Stomach smooth muscle (tissue), 2 donors: ENCODE measurements around the gene TRIM45.
A peak's percentile ranks its signal among the peaks of the same experiment; 100 is the strongest.

Experiments
- H3K27ac ChIP-seq: one replicate; pipeline ENCODE4 v1.7.0; 2013; ENCODE audit warnings: mild to moderate bottlenecking, low read length, inconsistent platforms
- H3K27me3 ChIP-seq, 2 donors: one replicate each; pipeline ENCODE4 v1.7.0; 2013; ENCODE audit warnings: low read length in 2 of 2; ENCODE audit not compliant: insufficient read depth in 2 of 2, control insufficient read depth in 1 of 2
- H3K36me3 ChIP-seq, 2 donors: one replicate each; pipeline ENCODE4 v1.7.0; 2013; ENCODE audit warnings: low read length in 2 of 2; ENCODE audit not compliant: control insufficient read depth in 2 of 2, insufficient read depth in 2 of 2
- H3K4me1 ChIP-seq: one replicate; pipeline ENCODE4 v1.7.0; 2013; ENCODE audit warnings: low read length; ENCODE audit not compliant: control insufficient read depth, insufficient read depth
- H3K4me3 ChIP-seq, 2 donors: one replicate each; pipeline ENCODE4 v1.7.0; 2013; ENCODE audit warnings: low read length in 2 of 2
- H3K9ac ChIP-seq, 2 donors: one replicate each; pipeline ENCODE4 v1.7.0; 2013; ENCODE audit warnings: low read length in 2 of 2, mild to moderate bottlenecking in 1 of 2
- H3K9me3 ChIP-seq, 2 donors: one replicate each; pipeline ENCODE4 v1.7.0; 2013; ENCODE audit warnings: low read length in 2 of 2; ENCODE audit not compliant: control insufficient read depth in 2 of 2
- donor health status: healthy.
- donor health status: Pancreatic carcinoma.

Gene TRIM45

GRCh38 chr1:117101334-117101733, 20.2 kb downstream of the TRIM45 start:
- H3K27ac ChIP-seq, result no peak overlapping the region
- no peaks in the 10 kb centered on the region for H3K9me3 ChIP-seq
- no peak overlapping the region for H3K4me3 ChIP-seq
- H3K9ac ChIP-seq, result no peak overlapping the region
- no peaks in the 10 kb centered on the region for H3K27me3 ChIP-seq
- H3K36me3 ChIP-seq, result peaks cover 2% of the 10 kb centered on the region in 2 donors
- no peaks in the 10 kb centered on the region for H3K4me1 ChIP-seq

GRCh38 chr1:117098287-117098890, 23.2 kb downstream of the TRIM45 start:
- no peaks in the 10 kb centered on the region for H3K9me3 ChIP-seq
- H3K9ac ChIP-seq, result no peak overlapping the region
- no peaks in the 10 kb centered on the region for H3K27me3 ChIP-seq
- peaks cover 2% of the 10 kb centered on the region in 2 donors for H3K36me3 ChIP-seq
- H3K4me3 ChIP-seq, result no peak overlapping the region
- peaks cover 6% of the 10 kb centered on the region for H3K4me1 ChIP-seq
- H3K27ac ChIP-seq, result no peak overlapping the region

- peaks cover 0 to 2% of the 10 kb centered on the region in 2 donors for H3K36me3 ChIP-seq
- no peak overlapping the region for H3K4me3 ChIP-seq
- H3K9ac ChIP-seq, result no peak overlapping the region
- no peaks in the 10 kb centered on the region for H3K9me3 ChIP-seq
- H3K27ac ChIP-seq, result no peak overlapping the region
- peaks cover 11% of the 10 kb centered on the region for H3K4me1 ChIP-seq
- no peaks in the 10 kb centered on the region for H3K27me3 ChIP-seq
Observed at GRCh38 chr1:117097443-117097842, 24.1 kb downstream of the TRIM45 start.

GRCh38 chr1:117096951-117097408, 24.6 kb downstream of the TRIM45 start:
- H3K27ac ChIP-seq, result no peak overlapping the region
- peaks cover 0 to 2% of the 10 kb centered on the region in 2 donors for H3K36me3 ChIP-seq
- H3K9ac ChIP-seq, result no peak overlapping the region
- H3K4me3 ChIP-seq, result no peak overlapping the region
- no peaks in the 10 kb centered on the region for H3K27me3 ChIP-seq
- H3K4me1 ChIP-seq, result peaks cover 11% of the 10 kb centered on the region
- H3K9me3 ChIP-seq, result no peaks in the 10 kb centered on the region

GRCh38 chr1:117094841-117095604, 26.5 kb downstream of the TRIM45 start:
- no peaks in the 10 kb centered on the region for H3K9me3 ChIP-seq
- peaks cover 0 to 2% of the 10 kb centered on the region in 2 donors for H3K36me3 ChIP-seq
- H3K9ac ChIP-seq, result no peak overlapping the region
- no peak overlapping the region for H3K4me3 ChIP-seq
- peaks cover 11% of the 10 kb centered on the region for H3K4me1 ChIP-seq
- no peaks in the 10 kb centered on the region for H3K27me3 ChIP-seq
- no peak overlapping the region for H3K27ac ChIP-seq

GRCh38 chr1:117093870-117094621, 27.5 kb downstream of the TRIM45 start:
- H3K4me1 ChIP-seq, result peaks cover 11% of the 10 kb centered on the region
- no peaks in the 10 kb centered on the region for H3K9me3 ChIP-seq
- no peak overlapping the region for H3K9ac ChIP-seq

GRCh38 chr1:117093091-117093534, 28.4 kb downstream of the TRIM45 start:
- H3K9me3 ChIP-seq, result no peaks in the 10 kb centered on the region
- H3K27me3 ChIP-seq, result no peaks in the 10 kb centered on the region
- peak overlapping the region in 1 of 2 donors; percentile 15 for H3K4me3 ChIP-seq
- peaks cover 11% of the 10 kb centered on the region for H3K4me1 ChIP-seq
- H3K36me3 ChIP-seq, result peaks cover 0 to 2% of the 10 kb centered on the region in 2 donors
- H3K9ac ChIP-seq, result peak overlapping the region in 1 of 2 donors; percentile 42
- H3K27ac ChIP-seq, result peak overlapping the region; percentile 53

More at GRCh38 chr1:117093870-117094621, 27.5 kb downstream of the TRIM45 start:
- H3K4me3 ChIP-seq, result no peak overlapping the region
- H3K27ac ChIP-seq, result peak overlapping the region; percentile 53
- no peaks in the 10 kb centered on the region for H3K27me3 ChIP-seq
- H3K36me3 ChIP-seq, result peaks cover 0 to 2% of the 10 kb centered on the region in 2 donors

- Histone ChIP-seq H3K9me3 (no peaks in the 10 kb centered on the region), H3K9ac (no peak overlapping the region), H3K27ac (peak overlapping the region; percentile 53), H3K4me1 (peaks cover 11% of the 10 kb centered on the region), H3K4me3 (no peak overlapping the region), H3K36me3 (peaks cover 0 to 2% of the 10 kb centered on the region in 2 donors), H3K27me3 (no peaks in the 10 kb centered on the region)
Observed at GRCh38 chr1:117092594-117092993, 29.0 kb downstream of the TRIM45 start.

GRCh38 chr1:117089996-117090395, 31.6 kb downstream of the TRIM45 start:
- Histone ChIP-seq H3K4me1 (peaks cover 11% of the 10 kb centered on the region), H3K27me3 (no peaks in the 10 kb centered on the region), H3K9me3 (no peaks in the 10 kb centered on the region), H3K27ac (no peak overlapping the region), H3K9ac (no peak overlapping the region), H3K4me3 (no peak overlapping the region), H3K36me3 (peaks cover 0 to 3% of the 10 kb centered on the region in 2 donors)

GRCh38 chr1:117087686-117088085, 33.9 kb downstream of the TRIM45 start:
- Histone ChIP-seq H3K36me3 (peaks cover 0 to 6% of the 10 kb centered on the region in 2 donors), H3K9me3 (no peaks in the 10 kb centered on the region), H3K4me1 (no peaks in the 10 kb centered on the region), H3K27ac (no peak overlapping the region), H3K27me3 (no peaks in the 10 kb centered on the region), H3K9ac (no peak overlapping the region), H3K4me3 (no peak overlapping the region)
